Measurements from ENCODE around the gene PPP1CC.

DNA sequence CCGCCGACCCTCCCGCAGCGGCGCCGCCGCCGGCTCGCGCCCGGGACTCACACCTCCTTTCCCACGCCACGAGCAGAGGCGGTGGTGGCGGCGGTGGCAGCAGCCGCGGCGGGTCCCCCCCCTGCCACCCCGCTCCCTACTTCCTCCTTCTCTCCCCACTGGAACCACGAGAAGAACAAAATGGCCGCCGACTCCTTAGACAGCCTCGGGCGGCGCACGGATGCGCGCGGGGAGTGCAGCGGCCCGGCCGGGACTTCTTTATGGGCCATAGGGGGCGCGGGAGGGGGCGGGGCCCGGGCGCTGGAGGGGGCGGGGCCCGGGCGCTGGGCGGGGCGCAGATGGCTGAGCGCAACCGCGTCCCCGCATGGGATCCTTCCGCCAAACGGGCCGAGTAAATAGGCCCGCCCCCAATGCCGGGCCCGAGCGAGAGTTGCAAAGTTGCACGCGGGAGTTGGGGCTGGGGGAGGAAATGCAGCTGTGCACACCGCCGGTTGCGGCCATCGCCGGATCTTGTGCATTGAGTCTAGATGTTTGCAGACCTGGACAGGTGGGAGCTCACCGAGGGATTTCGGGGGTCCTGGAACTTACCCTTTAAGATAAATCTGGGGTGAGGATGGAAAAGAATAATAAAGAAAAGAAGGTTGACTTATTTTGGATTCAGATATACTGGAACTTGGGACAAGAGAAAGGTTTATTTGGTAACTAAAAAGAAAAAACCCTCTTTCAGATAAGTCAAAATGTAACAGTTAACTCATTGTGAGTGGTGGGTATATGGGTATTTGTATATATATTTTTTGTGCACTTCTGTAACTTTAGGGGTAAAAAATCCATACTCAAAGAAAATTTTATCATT, at the start of gene PPP1CC:
- TF ChIP-seq POLR2AphosphoS5 (IDR thresholded peaks at IDR 0.05) (peak; percentile 79 to 92), EP300 (IDR thresholded peaks at IDR 0.05) (no peak), POLR2A (IDR thresholded peaks at IDR 0.05; ENCODE audit: low read depth) (peak; percentile 40)
- TF ChIP-seq, protein P1, sequence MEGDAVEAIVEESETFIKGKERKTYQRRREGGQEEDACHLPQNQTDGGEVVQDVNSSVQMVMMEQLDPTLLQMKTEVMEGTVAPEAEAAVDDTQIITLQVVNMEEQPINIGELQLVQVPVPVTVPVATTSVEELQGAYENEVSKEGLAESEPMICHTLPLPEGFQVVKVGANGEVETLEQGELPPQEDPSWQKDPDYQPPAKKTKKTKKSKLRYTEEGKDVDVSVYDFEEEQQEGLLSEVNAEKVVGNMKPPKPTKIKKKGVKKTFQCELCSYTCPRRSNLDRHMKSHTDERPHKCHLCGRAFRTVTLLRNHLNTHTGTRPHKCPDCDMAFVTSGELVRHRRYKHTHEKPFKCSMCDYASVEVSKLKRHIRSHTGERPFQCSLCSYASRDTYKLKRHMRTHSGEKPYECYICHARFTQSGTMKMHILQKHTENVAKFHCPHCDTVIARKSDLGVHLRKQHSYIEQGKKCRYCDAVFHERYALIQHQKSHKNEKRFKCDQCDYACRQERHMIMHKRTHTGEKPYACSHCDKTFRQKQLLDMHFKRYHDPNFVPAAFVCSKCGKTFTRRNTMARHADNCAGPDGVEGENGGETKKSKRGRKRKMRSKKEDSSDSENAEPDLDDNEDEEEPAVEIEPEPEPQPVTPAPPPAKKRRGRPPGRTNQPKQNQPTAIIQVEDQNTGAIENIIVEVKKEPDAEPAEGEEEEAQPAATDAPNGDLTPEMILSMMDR (IDR thresholded peaks at IDR 0.05) = peak in 1 of 3 experiments; percentile 7
